Adrenal gland (tissue), 12 donors: ENCODE results near the gene SH3BP4. TPM values are rescaled to one million over a fixed set of nuclear protein-coding genes. Genes with fewer than 3 reads are reported as not detected.

Source experiments
- DNase-seq, 7 donors: peaks; one replicate each; pipeline ENCODE4 v3.0.0-alpha.2; 2019 to 2020
- H3K27ac ChIP-seq, 5 donors: fragments of 200-600 bp; sonication (generic) in 4 of 5; 1 replicate in 3 of 5; 2 replicates in 2 of 5; pipeline versions ENCODE4 v1.5.1 to v1.8.0; 2016 to 2020; ENCODE audit warnings: mild to moderate bottlenecking in 1 of 5
- H3K27me3 ChIP-seq: fragments of 200-600 bp; 2 replicates; pipeline ENCODE4 v1.8.0; 2021
- H3K36me3 ChIP-seq, 2 donors: fragments of 200-600 bp; replicated peaks in 1 of 2; 1 replicate in 1 of 2; 2 replicates in 1 of 2; pipeline versions ENCODE4 v1.5.1 to v1.8.0; 2018 to 2022
- H3K4me1 ChIP-seq, 2 donors: fragments of 200-600 bp; replicated peaks in 1 of 2; 1 replicate in 1 of 2; 2 replicates in 1 of 2; pipeline versions ENCODE4 v1.5.1 to v1.8.0; 2018 to 2021
- H3K4me3 ChIP-seq, 4 donors: fragments of 200-600 bp; sonication (generic) in 3 of 4; one replicate each; pipeline ENCODE4 v1.5.1; 2016 to 2018
- H3K9me3 ChIP-seq, 3 donors: fragments of 200-600 bp; sonication (generic) in 1 of 3; replicated peaks in 1 of 3; 1 replicate in 2 of 3; 2 replicates in 1 of 3; pipeline versions ENCODE4 v1.5.1 to v1.8.0; 2016 to 2021
- CTCF ChIP-seq, 6 experiments: fragments of 450-650 bp in 4 of 6; fragments of 200-600 bp in 2 of 6; sonication (generic) in 1 of 6; IDR thresholded peaks; 1 replicate in 5 of 6; 2 replicates in 1 of 6; pipeline versions ENCODE4 v1.5.1 to v1.8.0; 2016 to 2021; ENCODE audit warnings: antibody characterized with exemption in 6 of 6, mild to moderate bottlenecking in 2 of 6, moderate library complexity in 1 of 6
- POLR2A ChIP-seq, 2 donors: fragments of 450-650 bp; IDR thresholded peaks; one replicate each; pipeline ENCODE4 v1.6.1; 2017; ENCODE audit warnings: antibody characterized with exemption in 2 of 2, mild to moderate bottlenecking in 2 of 2, moderate library complexity in 1 of 2
- WGBS, 4 donors: extraction: QIAGEN DNeasy Blood & Tissue Kit in 2 of 4; methylation state at CpG; one replicate each; pipeline versions ENCODE4 v1.1.5 to v1.1.7; 2013 to 2017; 5-methylcytosine and 5-hydroxymethylcytosine counted together
- intact Hi-C, 2 donors: fragments of 100-400 bp; cut with DNase I; formaldehyde crosslinking; loops; one replicate each; pipeline versions ENCODE4 v1.14.1 to v1.15.0; 2022 to 2023
- polyA plus RNA-seq, 3 donors: library from polyadenylated mRNA; stranded (reverse); fragments of 200-250 nt in 2 of 3; fragments of 350-450 nt in 1 of 3; fragmentation: Illumina TruSeq in 1 of 3; extraction: RNeasy Lipid Tissue Mini Kit (QIAGEN cat#74804) in 1 of 3; gene quantifications; one replicate each; pipeline ENCODE4 v1.2.3, GENCODE V29; 2013 to 2014
- total RNA-seq, 9 donors: library from RNA; depleted of rRNA in 4 of 9; stranded (reverse); fragments of >200 nt in 4 of 9; fragments of 120-200 nt in 1 of 9; fragmentation: NEBNext Ultra II Directional in 1 of 9; extraction: Animal tissue kit (Norgen Biotek cat#: 25700) in 1 of 9; gene quantifications; one replicate each; pipeline versions ENCODE4 v1.1.0 to v1.2.4, GENCODE V29; 2013 to 2023
- donor health status: healthy with polysubstance abuse.
- donor health status: Bipolar disorder and iron deficiency.
- donor health status: DM: yes; HTN: yes; CAD: no.
- donor health status: DM: no; HTN: no; CAD: no.
- donor health status: DM: no; HTN: no; CAD: no.
- donor health status: DM: yes; HTN: yes; CAD: no.

The SH3BP4 gene
- total and polyA plus RNA-seq, 12 donors = 5.1 to 26.9 (median 19.9) TPM

GRCh38 chr2:235086481-235087184 is 134.8 kb downstream of the SH3BP4 start:
- TF ChIP-seq CTCF (IDR thresholded peaks at IDR 0.05) = no peak
- TF ChIP-seq POLR2A (IDR thresholded peaks at IDR 0.05) = no peak
- Histone ChIP-seq H3K9me3 (no peaks in the 10 kb centered on the region), H3K4me1 (no peaks in the 10 kb centered on the region), H3K27me3 (peaks cover 8% of the 10 kb centered on the region), H3K4me3 (no peak overlapping the region), H3K36me3 (no peaks in the 10 kb centered on the region), H3K27ac (no peak overlapping the region)
- DNase-seq = no peak
- 82 to 86% (median 85%) methylated on average over 14 to 15 of the region's 15 CpGs for WGBS, 4 donors
- intact Hi-C loops = no loop called here

- no peak overlapping the region for H3K27ac ChIP-seq
- peaks cover 8% of the 10 kb centered on the region for H3K27me3 ChIP-seq
- no peaks in the 10 kb centered on the region for H3K9me3 ChIP-seq
- intact Hi-C loops = no loop called here
- 32 to 57% (median 51%) methylated on average over 13 to 17 of the region's 17 CpGs for WGBS, 4 donors
- H3K4me3 ChIP-seq = no peak overlapping the region
- H3K36me3 ChIP-seq = no peaks in the 10 kb centered on the region
- peak in 5 of 7 donors; percentile 9 to 35 (median 20) for DNase-seq
- TF ChIP-seq CTCF (IDR thresholded peaks at IDR 0.05) (no peak), POLR2A (IDR thresholded peaks at IDR 0.05) (no peak)
- H3K4me1 ChIP-seq = no peaks in the 10 kb centered on the region
Measured at GRCh38 chr2:235087832-235088495, 136.1 kb downstream of the SH3BP4 start.

GRCh38 chr2:235088496-235088921 is 136.7 kb downstream of the SH3BP4 start:
- intact Hi-C loops = no loop called here
- WGBS, 4 donors = 63 to 82% (median 71%) methylated on average over 10 of the region's 10 CpGs
- no peak for DNase-seq

More at GRCh38 chr2:235088496-235088921, 136.7 kb downstream of the SH3BP4 start:
- no peaks in the 10 kb centered on the region for H3K9me3 ChIP-seq
- H3K4me3 ChIP-seq = no peak overlapping the region
- H3K4me1 ChIP-seq = no peaks in the 10 kb centered on the region
- H3K27me3 ChIP-seq = peaks cover 8% of the 10 kb centered on the region
- H3K36me3 ChIP-seq = no peaks in the 10 kb centered on the region
- no peak overlapping the region for H3K27ac ChIP-seq
- TF ChIP-seq CTCF (IDR thresholded peaks at IDR 0.05) = no peak
- no peak for TF ChIP-seq POLR2A (IDR thresholded peaks at IDR 0.05)
